Ishikawa (cell line): Measurements from ENCODE around the gene PLCB1.

Experiments used
- CEBPB ChIP-seq: IDR thresholded peaks from 2 replicates; pipeline ENCODE4 v1.6.1; 2012
- CREB1 ChIP-seq: IDR thresholded peaks from 2 replicates; pipeline ENCODE4 v1.6.1; 2012; ENCODE audit warnings: low read depth
- EGR1 ChIP-seq: IDR thresholded peaks from 2 replicates; pipeline ENCODE4 v1.6.1; 2012
- EP300 ChIP-seq: IDR thresholded peaks from 2 replicates; pipeline ENCODE4 v1.6.1; 2012; ENCODE audit warnings: borderline replicate concordance
- FOXM1 ChIP-seq: IDR thresholded peaks from 2 replicates; pipeline ENCODE4 v1.6.1; 2012; ENCODE audit warnings: low read depth, borderline replicate concordance
- NFIC ChIP-seq: IDR thresholded peaks from 2 replicates; pipeline ENCODE4 v1.6.1; 2012
- RAD21 ChIP-seq: IDR thresholded peaks from 2 replicates; pipeline ENCODE4 v1.6.1; 2012; ENCODE audit warnings: low read depth
- TAF1 ChIP-seq: IDR thresholded peaks from 2 replicates; pipeline ENCODE4 v1.6.1; 2012; ENCODE audit warnings: low read depth, mild to moderate bottlenecking
- TCF12 ChIP-seq: IDR thresholded peaks from 2 replicates; pipeline ENCODE4 v1.6.1; 2012; ENCODE audit warnings: low read depth
- TEAD4 ChIP-seq: IDR thresholded peaks from 2 replicates; pipeline ENCODE4 v1.6.1; 2012
- YY1 ChIP-seq: IDR thresholded peaks from 2 replicates; pipeline ENCODE4 v1.6.1; 2012; ENCODE audit warnings: low read depth
- ZBTB7A ChIP-seq: IDR thresholded peaks from 2 replicates; pipeline ENCODE4 v1.6.1; 2012; ENCODE audit warnings: low read depth
- TF ChIP-seq, protein P1 (sequence below): IDR thresholded peaks from 2 replicates; pipeline ENCODE4 v1.6.1; 2012
- TF ChIP-seq, protein P2 (sequence below): IDR thresholded peaks from 2 replicates; pipeline ENCODE4 v1.6.1; 2012; ENCODE audit warnings: low read depth, mild to moderate bottlenecking
- TF ChIP-seq, protein P3 (sequence below): IDR thresholded peaks from 2 replicates; pipeline ENCODE4 v1.6.1; 2012

The PLCB1 gene

DNA sequence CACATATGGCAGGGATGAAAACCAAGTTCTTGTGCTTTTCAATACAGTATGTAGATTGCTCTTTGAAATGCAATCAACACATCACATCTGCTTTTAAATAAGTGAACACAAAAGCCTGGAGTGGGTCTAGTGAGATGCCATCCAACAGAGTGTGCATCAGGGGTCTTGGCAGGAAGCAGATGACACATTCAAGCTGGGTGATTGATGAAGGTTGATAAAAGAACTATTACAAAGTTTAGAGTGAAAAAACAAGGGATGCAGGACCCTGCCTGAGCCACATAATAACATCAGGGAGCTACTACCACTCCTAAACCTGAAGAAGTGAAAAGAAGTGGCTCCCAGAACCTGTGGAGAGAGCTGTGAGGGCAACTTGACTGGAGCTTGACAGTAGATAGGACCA, 16.6 kb upstream of the PLCB1 start:
- TF ChIP-seq FOXM1 (no peak), YY1 (no peak), CEBPB (no peak), EGR1 (no peak), TEAD4 (no peak), NFIC (no peak), TCF12 (no peak), EP300 (no peak), RAD21 (no peak), ZBTB7A (no peak), CREB1 (no peak), TAF1 (no peak)
- TF ChIP-seq, protein P1, sequence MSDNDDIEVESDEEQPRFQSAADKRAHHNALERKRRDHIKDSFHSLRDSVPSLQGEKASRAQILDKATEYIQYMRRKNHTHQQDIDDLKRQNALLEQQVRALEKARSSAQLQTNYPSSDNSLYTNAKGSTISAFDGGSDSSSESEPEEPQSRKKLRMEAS, result no peak
- TF ChIP-seq, protein P2, sequence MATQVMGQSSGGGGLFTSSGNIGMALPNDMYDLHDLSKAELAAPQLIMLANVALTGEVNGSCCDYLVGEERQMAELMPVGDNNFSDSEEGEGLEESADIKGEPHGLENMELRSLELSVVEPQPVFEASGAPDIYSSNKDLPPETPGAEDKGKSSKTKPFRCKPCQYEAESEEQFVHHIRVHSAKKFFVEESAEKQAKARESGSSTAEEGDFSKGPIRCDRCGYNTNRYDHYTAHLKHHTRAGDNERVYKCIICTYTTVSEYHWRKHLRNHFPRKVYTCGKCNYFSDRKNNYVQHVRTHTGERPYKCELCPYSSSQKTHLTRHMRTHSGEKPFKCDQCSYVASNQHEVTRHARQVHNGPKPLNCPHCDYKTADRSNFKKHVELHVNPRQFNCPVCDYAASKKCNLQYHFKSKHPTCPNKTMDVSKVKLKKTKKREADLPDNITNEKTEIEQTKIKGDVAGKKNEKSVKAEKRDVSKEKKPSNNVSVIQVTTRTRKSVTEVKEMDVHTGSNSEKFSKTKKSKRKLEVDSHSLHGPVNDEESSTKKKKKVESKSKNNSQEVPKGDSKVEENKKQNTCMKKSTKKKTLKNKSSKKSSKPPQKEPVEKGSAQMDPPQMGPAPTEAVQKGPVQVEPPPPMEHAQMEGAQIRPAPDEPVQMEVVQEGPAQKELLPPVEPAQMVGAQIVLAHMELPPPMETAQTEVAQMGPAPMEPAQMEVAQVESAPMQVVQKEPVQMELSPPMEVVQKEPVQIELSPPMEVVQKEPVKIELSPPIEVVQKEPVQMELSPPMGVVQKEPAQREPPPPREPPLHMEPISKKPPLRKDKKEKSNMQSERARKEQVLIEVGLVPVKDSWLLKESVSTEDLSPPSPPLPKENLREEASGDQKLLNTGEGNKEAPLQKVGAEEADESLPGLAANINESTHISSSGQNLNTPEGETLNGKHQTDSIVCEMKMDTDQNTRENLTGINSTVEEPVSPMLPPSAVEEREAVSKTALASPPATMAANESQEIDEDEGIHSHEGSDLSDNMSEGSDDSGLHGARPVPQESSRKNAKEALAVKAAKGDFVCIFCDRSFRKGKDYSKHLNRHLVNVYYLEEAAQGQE, result no peak
- TF ChIP-seq, protein P3, sequence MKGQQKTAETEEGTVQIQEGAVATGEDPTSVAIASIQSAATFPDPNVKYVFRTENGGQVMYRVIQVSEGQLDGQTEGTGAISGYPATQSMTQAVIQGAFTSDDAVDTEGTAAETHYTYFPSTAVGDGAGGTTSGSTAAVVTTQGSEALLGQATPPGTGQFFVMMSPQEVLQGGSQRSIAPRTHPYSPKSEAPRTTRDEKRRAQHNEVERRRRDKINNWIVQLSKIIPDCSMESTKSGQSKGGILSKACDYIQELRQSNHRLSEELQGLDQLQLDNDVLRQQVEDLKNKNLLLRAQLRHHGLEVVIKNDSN, result no peak

DNA sequence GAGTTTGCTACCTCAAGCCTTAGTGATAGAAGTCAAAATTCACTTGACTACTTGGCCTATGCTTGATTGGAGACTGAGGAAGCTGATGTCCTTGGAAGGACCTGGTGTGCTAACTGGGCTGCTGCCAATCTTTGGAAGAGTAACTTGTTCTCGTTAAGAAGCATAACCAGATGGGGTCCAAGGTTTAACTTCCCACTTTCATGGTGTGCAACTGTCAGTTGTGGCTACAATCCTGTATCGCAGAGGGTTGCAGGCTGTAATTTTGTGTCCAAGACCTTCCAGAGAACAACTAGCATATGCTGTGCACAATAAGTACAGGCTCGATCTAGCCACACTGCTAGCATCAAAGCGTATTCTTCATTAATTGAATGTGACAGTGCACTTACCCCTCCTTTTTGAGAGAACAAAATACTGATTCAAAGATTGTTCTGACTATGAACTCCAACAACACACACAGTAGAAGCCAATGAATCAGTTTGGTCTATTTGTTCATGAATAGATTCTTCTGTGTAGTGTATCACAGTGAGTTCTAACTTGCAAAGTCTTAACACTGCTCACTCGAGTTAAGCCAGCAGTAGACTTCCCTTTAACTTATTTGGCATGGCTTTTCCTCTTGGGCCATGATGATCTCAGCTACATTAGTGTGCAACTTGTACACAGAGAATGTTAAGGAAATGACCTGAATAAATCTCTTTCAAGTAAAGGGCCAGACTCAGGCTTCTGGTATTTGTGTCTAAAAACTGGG, 15.8 kb upstream of the PLCB1 start:
- TF ChIP-seq, protein P1, result no peak
- TF ChIP-seq EGR1 (no peak), NFIC (no peak), ZBTB7A (no peak), RAD21 (no peak), CREB1 (no peak)
- TF ChIP-seq, protein P2, result no peak

DNA sequence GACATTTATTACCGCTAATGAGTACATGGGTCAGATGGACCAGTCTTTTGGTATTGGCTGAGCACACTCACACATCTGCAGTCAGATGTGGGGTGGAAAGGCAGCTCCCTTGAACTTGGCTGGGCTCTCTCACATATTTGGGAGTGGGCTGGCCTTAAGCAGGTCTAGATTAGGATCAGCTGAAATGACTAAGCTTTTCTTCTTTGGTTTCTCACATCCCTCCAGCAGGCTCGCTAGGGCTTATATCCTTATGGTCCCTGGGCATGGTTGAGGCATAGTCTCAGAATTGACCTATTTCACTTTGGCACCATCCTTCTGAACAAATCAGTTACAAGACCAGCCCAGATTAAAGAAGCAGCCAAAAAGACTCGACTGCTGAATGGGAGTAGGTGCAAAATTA, 14.4 kb upstream of the PLCB1 start:
- TF ChIP-seq, protein P1, result no peak

DNA sequence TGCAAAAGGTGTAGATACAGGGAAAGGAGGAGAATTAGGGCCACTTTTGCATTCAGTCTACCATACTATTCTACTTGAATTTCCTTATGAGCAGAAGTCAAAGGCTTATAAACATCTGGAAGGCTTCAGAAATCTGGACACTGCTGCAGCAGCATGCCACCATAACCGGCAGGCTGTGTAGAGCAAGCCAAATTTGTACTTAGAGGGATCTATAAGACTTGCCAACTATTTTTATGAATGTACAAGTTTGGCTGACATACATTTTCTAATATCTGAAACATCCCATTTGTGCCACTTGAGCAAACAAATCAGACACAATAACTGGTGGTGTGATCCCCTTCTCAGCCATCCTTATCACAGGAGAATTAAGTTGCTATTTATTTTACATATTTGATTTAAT, 14.0 kb upstream of the PLCB1 start:
- TF ChIP-seq NFIC, result no peak
- TF ChIP-seq TCF12, result no peak
- TF ChIP-seq ZBTB7A, result no peak

DNA sequence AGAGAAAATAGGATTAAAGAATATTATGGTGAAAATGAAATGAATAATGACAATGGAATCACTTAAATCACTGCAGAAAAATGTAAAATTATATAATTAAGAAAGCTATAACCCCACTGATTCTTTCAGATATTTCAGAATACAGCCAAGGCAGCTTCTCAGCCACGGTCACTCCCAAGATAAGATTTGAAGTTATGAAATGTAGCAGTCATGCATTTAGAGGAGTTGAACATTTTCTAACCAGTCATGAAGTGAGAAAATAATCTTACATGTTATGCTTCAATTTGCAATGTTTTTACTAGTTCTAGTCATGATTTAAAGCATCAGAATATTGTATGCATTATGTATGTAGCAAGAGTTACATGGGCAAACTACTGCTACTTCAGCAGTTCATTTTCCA, 13.3 kb upstream of the PLCB1 start:
- no peak for TF ChIP-seq NFIC
- no peak for TF ChIP-seq TAF1
- no peak for TF ChIP-seq YY1
- TF ChIP-seq TEAD4, result no peak
- no peak for TF ChIP-seq TCF12
- TF ChIP-seq ZBTB7A, result no peak
- TF ChIP-seq EP300, result no peak
- TF ChIP-seq CREB1, result no peak
- TF ChIP-seq, protein P2, result no peak
- TF ChIP-seq CEBPB, result no peak
- TF ChIP-seq RAD21, result no peak
- TF ChIP-seq, protein P3, result no peak
- TF ChIP-seq FOXM1, result no peak
- no peak for TF ChIP-seq EGR1
- TF ChIP-seq, protein P1, result no peak
